A549 (cell line): ENCODE results near the gene XRCC4. TPM values are rescaled to one million over a fixed set of nuclear protein-coding genes. Genes with fewer than 3 reads are reported as not detected.

ENCODE experiments used
- ATAC-seq, 2 experiments: fragments of 200-7000 bp in 1 of 2; fragments of >200 bp in 1 of 2; cut with Nextera tagmentation in 1 of 2; cut with Tn5 transposase in 1 of 2; 3 replicates each; pipeline versions ENCODE4 v1.8.0 to v1.9.1; 2018 to 2020; ENCODE audit warnings: mild to moderate bottlenecking in 1 of 2, moderate library complexity in 1 of 2
- CTCF ChIA-PET: fragments of 300-600 bp; sonication (Branson Sonifier 250); formaldehyde crosslinking; extraction: SDS; loops from one replicate; lab custom pipeline; 2021; ENCODE audit warnings: antibody characterized with exemption, inconsistent platforms; lab: Yijun Ruan, JAX
- POLR2A ChIA-PET: fragments of 350-600 bp; formaldehyde crosslinking; extraction: SDS; loops from one replicate; lab custom pipeline; 2021; ENCODE audit warnings: antibody characterized with exemption, inconsistent platforms; lab: Yijun Ruan, JAX
- DNase-seq, 2 experiments: peaks; one replicate each; pipeline versions ENCODE4 v3.0.0 to v3.0.0-alpha.2; 2011 to 2016; ENCODE audit warnings: low read depth in 1 of 2, low spot score in 1 of 2
- FAIRE-seq: peaks from 2 replicates; lab custom pipeline; 2011; peaks lifted over from hg19 to GRCh38; lab: Jason Lieb, UNC
- H3K27ac ChIP-seq, 2 experiments: fragments of >200 bp; sonication (Bioruptor Twin); formaldehyde crosslinking; 3 replicates each; pipeline ENCODE4 v1.5.1; 2016 to 2017
- H3K4me1 ChIP-seq: fragments of >200 bp; sonication (Bioruptor Twin); formaldehyde crosslinking; 3 replicates; pipeline ENCODE4 v1.6.1; 2016
- H3K4me2 ChIP-seq: fragments of >200 bp; sonication (Bioruptor Twin); formaldehyde crosslinking; 3 replicates; pipeline ENCODE4 v1.6.1; 2016
- H3K4me3 ChIP-seq: fragments of >200 bp; sonication (Bioruptor Twin); formaldehyde crosslinking; 3 replicates; pipeline ENCODE4 v1.5.1; 2016
- H3K9me3 ChIP-seq: fragments of >200 bp; sonication (Bioruptor Twin); formaldehyde crosslinking; 3 replicates; pipeline ENCODE4 v1.6.1; 2016
- BCL3 ChIP-seq: fragments of >200 bp; sonication (Bioruptor Twin); formaldehyde crosslinking; IDR thresholded peaks from 3 replicates; pipeline ENCODE4 v1.6.1; 2016
- BHLHE40 ChIP-seq: IDR thresholded peaks from 2 replicates; pipeline ENCODE4 v1.6.1; 2012; ENCODE audit warnings: low read depth, low read length, inconsistent platforms
- CBX2 ChIP-seq: fragments of 200-600 bp; sonication (generic); IDR thresholded peaks from 2 replicates; pipeline ENCODE4 v1.6.1; 2016; ENCODE audit warnings: low read depth, mild to moderate bottlenecking, borderline replicate concordance
- CEBPB ChIP-seq, 2 experiments: fragments of >200 bp in 1 of 2; sonication (Bioruptor Twin) in 1 of 2; formaldehyde crosslinking in 1 of 2; IDR thresholded peaks; 2 replicates each; pipeline ENCODE4 v1.6.1; 2012 to 2016
- EHF ChIP-seq: fragments of 250-450 bp; sonication (Bioruptor Pico); IDR thresholded peaks from 2 replicates; pipeline ENCODE4 v1.5.0; 2020; ENCODE audit warnings: mild to moderate bottlenecking
- EHMT2 ChIP-seq: fragments of 200-600 bp; sonication (generic); IDR thresholded peaks from 2 replicates; pipeline ENCODE4 v1.6.1; 2016; ENCODE audit warnings: antibody characterized with exemption, low read depth, mild to moderate bottlenecking, moderate library complexity
- FOSB ChIP-seq: fragments of 250-450 bp; sonication (Bioruptor Pico); IDR thresholded peaks from 2 replicates; pipeline ENCODE4 v1.5.0; 2020; ENCODE audit warnings: mild to moderate bottlenecking, moderate library complexity
- HDAC2 ChIP-seq: fragments of 200-600 bp; sonication (generic); IDR thresholded peaks from 2 replicates; pipeline ENCODE4 v1.6.1; 2016
- HEYL ChIP-seq: fragments of 250-450 bp; sonication (Bioruptor Pico); IDR thresholded peaks from 2 replicates; pipeline ENCODE4 v1.8.0; 2021; ENCODE audit warnings: mild to moderate bottlenecking, moderate library complexity
- HMGXB4 ChIP-seq: fragments of 250-450 bp; sonication (Bioruptor Pico); IDR thresholded peaks from 2 replicates; pipeline ENCODE4 v1.5.0; 2021; ENCODE audit warnings: mild to moderate bottlenecking, moderate library complexity, borderline replicate concordance
- HOXA7 ChIP-seq: fragments of 250-450 bp; sonication (Bioruptor Pico); IDR thresholded peaks from 2 replicates; pipeline ENCODE4 v1.5.0; 2020; ENCODE audit warnings: mild to moderate bottlenecking, moderate library complexity
- HOXB5 ChIP-seq: fragments of 250-450 bp; sonication (Bioruptor Pico); IDR thresholded peaks from 2 replicates; pipeline ENCODE4 v1.5.0; 2020; ENCODE audit warnings: mild to moderate bottlenecking, moderate library complexity
- KDM5A ChIP-seq: fragments of 200-600 bp; sonication (generic); IDR thresholded peaks from 2 replicates; pipeline ENCODE4 v1.6.1; 2016; ENCODE audit warnings: antibody characterized with exemption, mild to moderate bottlenecking
- NPAS2 ChIP-seq: fragments of 250-450 bp; sonication (Bioruptor Pico); IDR thresholded peaks from 2 replicates; pipeline ENCODE4 v1.8.0; 2022; ENCODE audit warnings: mild to moderate bottlenecking, moderate library complexity, borderline replicate concordance
- NR3C1 ChIP-seq: fragments of >200 bp; sonication (Bioruptor Twin); formaldehyde crosslinking; IDR thresholded peaks from 3 replicates; pipeline ENCODE4 v1.6.1; 2017
- POLR2A ChIP-seq: IDR thresholded peaks from 2 replicates; pipeline ENCODE4 v1.6.1; 2012; ENCODE audit warnings: mild to moderate bottlenecking, low read length
- POLR2AphosphoS2 ChIP-seq: conservative IDR thresholded peaks from 2 replicates; pipeline ENCODE4 v1.6.1; 2012; ENCODE audit warnings: low read length, improper control_type of control experiment, inconsistent platforms
- RARB ChIP-seq: fragments of 250-450 bp; sonication (Bioruptor Pico); IDR thresholded peaks from 2 replicates; pipeline ENCODE4 v1.8.0; 2021; ENCODE audit warnings: mild to moderate bottlenecking, moderate library complexity
- RNF2 ChIP-seq: fragments of 200-600 bp; sonication (generic); IDR thresholded peaks from 2 replicates; pipeline ENCODE4 v1.6.1; 2016; ENCODE audit warnings: low read depth, mild to moderate bottlenecking, antibody characterized with exemption, moderate library complexity, borderline replicate concordance
- SMC3 ChIP-seq: fragments of >200 bp; sonication (Bioruptor Twin); formaldehyde crosslinking; IDR thresholded peaks from 3 replicates; pipeline ENCODE4 v1.6.1; 2018; ENCODE audit warnings: inconsistent platforms
- TFCP2L1 ChIP-seq: fragments of 250-450 bp; sonication (Bioruptor Pico); IDR thresholded peaks from 2 replicates; pipeline ENCODE4 v1.5.0; 2021; ENCODE audit warnings: mild to moderate bottlenecking
- ZC3H11A ChIP-seq: fragments of 450-650 bp; IDR thresholded peaks from 2 replicates; pipeline ENCODE4 v1.6.1; 2014; ENCODE audit warnings: antibody characterized with exemption, mild to moderate bottlenecking
- ZNF302 ChIP-seq: fragments of 250-450 bp; sonication (Bioruptor Pico); IDR thresholded peaks from 2 replicates; pipeline ENCODE4 v1.9.0; 2021; ENCODE audit warnings: inconsistent platforms, mild to moderate bottlenecking, moderate library complexity
- ZSCAN20 ChIP-seq: fragments of 250-450 bp; sonication (Bioruptor Pico); IDR thresholded peaks from 2 replicates; pipeline ENCODE4 v1.8.0; 2022; ENCODE audit warnings: mild to moderate bottlenecking, moderate library complexity
- WGBS: methylation state at CpG from one replicate; pipeline ENCODE4 v1.1.6; 2017; ENCODE audit errors: missing lambda C conversion rate; 5-methylcytosine and 5-hydroxymethylcytosine counted together
- polyA plus RNA-seq, 4 experiments: library from polyadenylated mRNA; depleted of rRNA in 3 of 4; stranded (reverse); fragments of >200 nt; fragmentation: RNase III in 1 of 4; extraction: RNeasy Plus Mini Kit Qiagen cat#74134 plus additional on column Dnase treatment in 1 of 4; gene quantifications; 2 replicates in 3 of 4; 3 replicates in 1 of 4; pipeline ENCODE4 v1.2.3, GENCODE V29; 2011 to 2017
- TF ChIP-seq, protein P1 (sequence below): IDR thresholded peaks from 2 replicates; pipeline ENCODE4 v1.6.1; 2012
- TF ChIP-seq, protein P2 (sequence below): IDR thresholded peaks from 2 replicates; pipeline ENCODE4 v1.6.1; 2012
- TF ChIP-seq, protein P3 (sequence below): IDR thresholded peaks from 2 replicates; pipeline ENCODE4 v1.6.1; 2012; ENCODE audit warnings: low read depth, borderline replicate concordance

XRCC4 gene
- polyA plus RNA-seq, 2 of the 4 experiments (the other 2 are of a cell fraction): 14.3 to 14.8 TPM

DNA sequence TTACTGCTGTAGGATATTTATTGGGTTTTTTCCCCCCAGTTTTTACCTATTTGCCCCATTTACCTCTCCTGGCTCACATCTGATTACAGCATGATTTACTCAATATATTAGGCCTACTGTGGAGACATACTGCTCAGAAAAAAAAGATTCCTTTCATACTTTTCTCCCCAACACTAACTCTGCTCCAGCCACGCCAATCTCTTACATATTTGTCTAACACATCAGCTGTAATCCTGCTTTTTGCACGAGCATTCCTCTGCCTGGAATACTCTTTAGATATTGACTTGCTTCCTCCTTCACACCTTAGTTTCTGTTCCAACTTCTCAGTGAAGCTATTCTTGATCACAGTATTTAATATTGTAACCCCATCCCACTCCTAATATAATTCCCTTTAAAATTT, 236.1 kb downstream of the XRCC4 start:
- ATAC-seq: no peak
- no peak for FAIRE-seq
- no peak for TF ChIP-seq EHMT2
- TF ChIP-seq ZC3H11A: no peak
- no peak for TF ChIP-seq HMGXB4 (CRISPR knock-in tag)
- no peak for TF ChIP-seq HOXA7 (CRISPR knock-in tag)
- no peak for TF ChIP-seq NR3C1
- TF ChIP-seq HOXB5 (CRISPR knock-in tag): no peak
- TF ChIP-seq CBX2: no peak
- no peak for TF ChIP-seq NPAS2
- TF ChIP-seq BHLHE40: no peak
- no peak for TF ChIP-seq FOSB
- no peak for TF ChIP-seq KDM5A
- no peak for TF ChIP-seq ZNF302 (CRISPR knock-in tag)
- TF ChIP-seq TFCP2L1: no peak
- TF ChIP-seq, protein P1, sequence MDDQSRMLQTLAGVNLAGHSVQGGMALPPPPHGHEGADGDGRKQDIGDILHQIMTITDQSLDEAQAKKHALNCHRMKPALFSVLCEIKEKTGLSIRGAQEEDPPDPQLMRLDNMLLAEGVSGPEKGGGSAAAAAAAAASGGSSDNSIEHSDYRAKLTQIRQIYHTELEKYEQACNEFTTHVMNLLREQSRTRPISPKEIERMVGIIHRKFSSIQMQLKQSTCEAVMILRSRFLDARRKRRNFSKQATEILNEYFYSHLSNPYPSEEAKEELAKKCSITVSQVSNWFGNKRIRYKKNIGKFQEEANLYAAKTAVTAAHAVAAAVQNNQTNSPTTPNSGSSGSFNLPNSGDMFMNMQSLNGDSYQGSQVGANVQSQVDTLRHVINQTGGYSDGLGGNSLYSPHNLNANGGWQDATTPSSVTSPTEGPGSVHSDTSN: no peak
- TF ChIP-seq, protein P2, sequence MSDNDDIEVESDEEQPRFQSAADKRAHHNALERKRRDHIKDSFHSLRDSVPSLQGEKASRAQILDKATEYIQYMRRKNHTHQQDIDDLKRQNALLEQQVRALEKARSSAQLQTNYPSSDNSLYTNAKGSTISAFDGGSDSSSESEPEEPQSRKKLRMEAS: no peak
- TF ChIP-seq SMC3: no peak
- 66% methylated on average over 2 of the region's 2 CpGs for whole genome bisulfite sequencing
- H3K4me1 ChIP-seq: no peaks in the 10 kb centered on the region
- POLR2A ChIA-PET: no interaction called here
- H3K9me3 ChIP-seq: 0 out of 3 replicates have a peak, but pooled peaks cover 3% of the 10 kb centered on the region
- no peak overlapping the region for H3K27ac ChIP-seq
- no peak overlapping the region for H3K4me2 ChIP-seq
- no peak overlapping the region for H3K4me3 ChIP-seq
- CTCF ChIA-PET: no interaction called here
- DNase-seq: no peak

DNA sequence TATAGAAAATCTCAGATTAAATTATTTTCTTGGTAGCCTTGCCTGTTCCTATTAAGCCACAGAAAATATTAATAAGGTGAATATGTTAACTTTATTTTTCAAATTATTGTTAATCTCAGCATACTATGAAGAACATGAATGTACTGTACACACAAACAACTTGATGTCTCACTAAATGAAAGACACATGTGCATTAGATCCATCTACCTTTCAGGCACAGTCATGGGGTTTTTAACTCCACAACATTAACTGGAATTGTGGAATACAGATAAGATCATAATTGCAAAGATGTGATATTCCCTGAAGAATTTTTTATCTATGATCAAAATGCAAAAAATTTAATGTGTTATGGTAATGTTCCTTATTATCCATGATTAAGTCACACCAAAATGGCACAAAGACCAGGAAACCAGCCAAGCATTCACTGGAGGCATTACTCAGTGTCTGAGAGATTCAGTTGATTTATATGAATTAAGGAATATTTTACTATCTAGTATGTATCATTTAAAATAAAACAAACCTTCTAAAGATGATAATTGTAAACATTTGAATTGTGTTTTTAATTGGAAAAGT, 244.2 kb downstream of the XRCC4 start:
- POLR2A ChIA-PET: no interaction called here
- ATAC-seq: no peak
- Histone ChIP-seq H3K27ac (no peak overlapping the region), H3K4me3 (no peak overlapping the region), H3K9me3 (no peaks in the 10 kb centered on the region), H3K4me1 (no peaks in the 10 kb centered on the region), H3K4me2 (no peak overlapping the region)
- no peak for FAIRE-seq
- TF ChIP-seq HEYL: no peak
- TF ChIP-seq POLR2AphosphoS2: no peak
- TF ChIP-seq POLR2A: no peak
- TF ChIP-seq, protein P1: no peak
- no peak for TF ChIP-seq EHF (CRISPR knock-in tag)
- no peak for TF ChIP-seq EHMT2
- TF ChIP-seq SMC3: no peak
- TF ChIP-seq HDAC2: no peak
- TF ChIP-seq CEBPB (IDR thresholded peaks at IDR 0.05): no peak
- no peak for TF ChIP-seq ZSCAN20 (CRISPR knock-in tag)
- TF ChIP-seq HOXB5 (CRISPR knock-in tag): no peak
- no peak for TF ChIP-seq KDM5A
- no peak for TF ChIP-seq CBX2
- no peak for TF ChIP-seq RNF2
- TF ChIP-seq, protein P3, sequence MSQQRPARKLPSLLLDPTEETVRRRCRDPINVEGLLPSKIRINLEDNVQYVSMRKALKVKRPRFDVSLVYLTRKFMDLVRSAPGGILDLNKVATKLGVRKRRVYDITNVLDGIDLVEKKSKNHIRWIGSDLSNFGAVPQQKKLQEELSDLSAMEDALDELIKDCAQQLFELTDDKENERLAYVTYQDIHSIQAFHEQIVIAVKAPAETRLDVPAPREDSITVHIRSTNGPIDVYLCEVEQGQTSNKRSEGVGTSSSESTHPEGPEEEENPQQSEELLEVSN: no peak
- no peak for TF ChIP-seq BCL3
- no peak for TF ChIP-seq RARB (CRISPR knock-in tag)
- DNase-seq: no peak
- CTCF ChIA-PET: no interaction called here
